HG02885 (cell line): ENCODE data around the gene APOBEC3F.
"Not testable (repeated sequence)": the region's sequence is repeated elsewhere in the genome, so short reads cannot be mapped to it uniquely, and the experiment has no call there.

Experiments used
- ATAC-seq: cut with Tn5 transposase; IDR thresholded peaks from one replicate; pipeline ENCODE4 v1.9.1; 2021; ENCODE audit warnings: mild to moderate bottlenecking; ENCODE audit not compliant: unreplicated experiment, poor library complexity

Gene APOBEC3F

DNA sequence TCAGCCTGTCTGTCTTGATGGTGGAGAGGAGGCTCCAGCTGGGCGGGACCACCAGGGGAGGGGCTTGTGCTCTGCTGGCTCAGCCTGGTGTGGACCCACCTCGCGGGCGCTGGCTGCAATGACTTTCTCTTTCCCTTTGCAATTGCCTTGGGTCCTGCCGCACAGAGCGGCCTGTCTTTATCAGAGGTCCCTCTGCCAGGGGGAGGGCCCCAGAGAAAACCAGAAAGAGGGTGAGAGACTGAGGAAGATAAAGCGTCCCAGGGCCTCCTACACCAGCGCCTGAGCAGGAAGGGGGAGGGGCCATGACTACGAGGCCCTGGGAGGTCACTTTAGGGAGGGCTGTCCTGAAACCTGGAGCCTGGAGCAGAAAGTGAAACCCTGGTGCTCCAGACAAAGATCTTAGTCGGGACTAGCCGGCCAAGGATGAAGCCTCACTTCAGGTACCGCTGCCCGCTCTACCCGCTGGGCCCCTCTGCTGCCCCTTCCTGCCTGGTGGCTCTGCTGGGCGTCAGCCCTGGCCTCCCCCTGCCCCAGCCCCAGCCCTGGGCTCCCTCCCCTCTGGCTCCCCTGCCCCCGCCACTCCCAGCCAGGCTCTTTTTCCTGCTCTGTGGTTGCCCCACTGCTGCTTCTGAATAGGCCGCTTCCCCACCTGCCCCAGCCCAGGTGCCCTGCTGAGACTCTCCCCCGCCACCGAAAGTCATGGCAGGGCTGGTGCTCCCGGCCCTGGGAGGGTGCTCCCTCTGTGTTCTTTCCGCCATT is at the start of gene APOBEC3F:
Gene APOBEC3F, plus strand, starts transcription at position 327 of the 759 bp plus-strand sequence. Its CDS starts 97 bp downstream, at position 424.
- peak; percentile 88 for ATAC-seq

DNA sequence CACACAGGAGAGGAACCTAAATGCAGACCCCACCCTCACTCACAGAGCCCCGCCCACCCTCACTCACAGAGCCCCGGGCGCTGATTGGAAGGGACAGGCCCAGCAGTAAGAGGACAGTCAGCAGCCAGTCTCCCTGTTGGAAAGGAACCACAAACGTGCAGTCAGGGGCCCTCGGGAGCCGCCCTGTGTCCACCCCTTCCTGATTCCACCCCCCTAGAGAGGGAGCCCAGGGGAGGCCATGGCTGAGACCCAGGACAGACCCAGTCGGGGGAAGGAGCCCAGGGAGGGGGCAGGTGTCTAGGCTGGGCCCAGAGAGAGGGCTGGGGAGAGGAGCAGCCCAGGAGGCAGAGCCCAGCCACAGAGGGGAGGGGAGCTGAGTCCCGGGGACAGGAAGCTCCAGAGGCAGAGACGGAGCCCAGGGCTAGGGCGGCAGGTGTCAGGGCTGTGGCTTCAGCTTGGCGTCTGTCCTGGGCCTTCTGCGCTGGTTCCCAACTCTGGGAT is 47.7 kb upstream of the APOBEC3F start:
- ATAC-seq: not testable (repeated sequence)

DNA sequence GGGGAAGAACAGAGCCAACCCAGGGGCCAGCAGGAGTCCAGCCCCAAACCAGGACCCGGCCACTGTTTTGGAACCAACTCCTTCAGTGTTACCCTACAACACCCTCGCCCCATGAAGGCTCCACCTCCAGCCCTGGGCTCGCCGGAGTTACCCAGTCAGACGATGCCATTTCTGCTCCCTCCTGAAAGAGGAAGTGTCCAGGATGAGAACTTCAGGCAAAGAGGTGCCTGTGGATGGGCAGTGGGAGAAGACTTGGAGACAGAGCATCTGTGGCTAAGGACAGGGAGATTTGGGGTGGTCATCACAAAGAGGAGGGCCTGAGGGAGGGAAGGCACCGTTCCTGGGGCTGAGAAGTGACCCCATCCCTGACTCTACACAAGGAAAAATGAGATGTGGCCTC is 44.6 kb upstream of the APOBEC3F start:
- no peak for ATAC-seq

DNA sequence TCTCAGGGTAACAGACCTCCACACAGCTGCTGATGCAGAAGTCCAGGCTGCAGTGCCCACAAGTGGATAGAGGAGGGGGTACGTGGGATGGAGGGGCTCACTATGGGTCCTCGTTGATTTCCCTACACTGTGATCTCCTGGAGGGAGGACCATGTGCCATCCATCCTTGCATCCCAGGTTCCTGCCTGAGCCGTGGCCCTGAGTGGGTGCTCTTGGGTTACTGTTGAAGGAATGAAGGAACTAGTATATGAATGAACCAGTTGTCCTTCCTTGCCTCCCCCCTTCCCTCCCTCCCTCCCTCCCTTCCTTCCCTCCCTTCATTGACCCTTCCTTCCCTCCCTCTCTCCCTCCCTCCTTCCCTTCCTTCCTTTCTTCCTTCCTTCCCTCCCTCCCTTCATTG is 43.1 kb upstream of the APOBEC3F start:
- no peak for ATAC-seq

DNA sequence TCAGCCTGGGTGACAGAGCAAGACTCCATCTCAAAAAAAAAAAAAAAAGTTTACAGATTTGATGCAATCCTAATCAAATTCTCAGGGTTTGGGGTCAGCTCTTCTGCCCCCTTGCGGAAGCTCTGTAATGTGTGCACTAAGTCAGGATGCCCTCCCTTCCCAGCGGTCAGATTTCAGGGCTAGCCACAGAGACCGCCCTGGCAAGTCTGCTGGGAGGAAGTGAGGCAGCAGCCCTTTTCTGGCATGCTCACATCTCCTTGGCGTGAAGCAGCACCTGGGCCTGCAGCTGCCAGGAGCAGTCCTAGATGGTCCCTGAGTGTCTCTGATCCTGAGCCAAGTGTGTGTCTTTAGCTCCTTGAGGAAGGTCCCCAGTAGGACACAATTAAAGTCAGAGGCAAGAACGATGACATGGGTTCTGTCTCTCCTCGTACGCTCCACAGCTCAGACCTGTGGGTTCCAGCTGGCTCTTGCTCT is 37.5 kb upstream of the APOBEC3F start:
- ATAC-seq: peak; percentile 49

DNA sequence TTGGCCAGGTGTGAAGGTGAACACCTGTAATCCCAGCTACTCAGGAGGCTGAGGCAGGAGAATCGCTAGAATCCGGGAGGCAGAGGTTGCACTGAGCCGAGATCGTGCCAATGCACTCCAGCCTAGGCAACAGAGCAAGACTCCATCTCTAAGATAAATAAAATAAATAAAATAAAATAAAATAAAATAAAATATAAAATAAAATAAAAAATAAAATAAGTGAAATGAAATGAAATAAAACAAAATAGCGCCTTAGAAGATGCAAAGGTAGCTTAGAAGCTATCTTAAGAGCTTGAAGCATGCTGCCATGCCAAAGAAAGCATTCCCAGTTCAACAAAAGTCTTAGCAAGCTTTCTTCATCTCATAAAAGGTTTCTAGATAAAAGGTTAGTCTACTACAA is 33.5 kb upstream of the APOBEC3F start:
- no peak for ATAC-seq

DNA sequence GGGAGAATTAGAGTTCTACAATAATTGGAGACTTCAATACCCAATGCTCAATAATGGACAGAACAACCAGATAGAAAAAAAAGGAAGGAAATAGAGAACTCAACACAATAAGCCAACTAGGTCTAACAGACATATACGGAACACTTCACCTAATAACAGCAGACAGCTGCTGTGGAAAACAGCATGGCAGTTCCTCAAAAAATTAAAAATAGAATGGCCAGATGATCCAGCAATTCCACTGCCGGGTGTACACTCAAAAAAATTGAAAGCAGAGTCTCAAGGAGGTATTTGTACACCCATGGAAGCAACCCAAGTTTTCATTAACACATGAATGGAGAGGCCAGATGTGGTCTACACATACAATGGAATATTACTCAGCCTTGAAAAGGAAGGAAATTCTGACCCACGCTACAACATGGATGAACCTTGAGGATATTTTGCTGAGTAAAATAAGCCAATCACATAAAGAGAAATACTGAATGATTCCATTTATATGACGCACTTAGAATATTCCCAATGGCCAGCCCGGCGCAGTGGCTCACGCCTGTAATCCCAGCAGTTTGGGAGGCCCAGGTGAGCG is 32.3 kb upstream of the APOBEC3F start:
- ATAC-seq: not testable (repeated sequence)

DNA sequence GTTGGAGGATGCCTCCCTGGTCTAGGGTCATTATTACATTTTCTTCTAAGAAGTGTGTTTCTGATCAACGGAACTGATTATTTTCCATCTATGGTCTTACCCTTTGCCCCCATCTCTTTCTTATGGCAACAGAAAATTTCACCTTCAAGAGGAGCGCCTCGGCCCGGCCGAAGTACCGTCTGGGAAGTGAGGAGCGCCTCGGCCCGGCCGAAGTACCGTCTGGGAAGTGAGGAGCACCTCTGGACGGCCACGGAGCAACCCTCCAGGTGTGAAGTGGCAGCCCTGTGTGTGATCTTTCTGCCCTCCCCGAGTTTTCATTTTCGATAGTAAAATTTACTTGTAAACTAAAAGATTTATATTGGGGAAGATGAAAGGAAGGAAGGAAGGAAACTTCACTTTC is 29.7 kb upstream of the APOBEC3F start:
- no peak for ATAC-seq

DNA sequence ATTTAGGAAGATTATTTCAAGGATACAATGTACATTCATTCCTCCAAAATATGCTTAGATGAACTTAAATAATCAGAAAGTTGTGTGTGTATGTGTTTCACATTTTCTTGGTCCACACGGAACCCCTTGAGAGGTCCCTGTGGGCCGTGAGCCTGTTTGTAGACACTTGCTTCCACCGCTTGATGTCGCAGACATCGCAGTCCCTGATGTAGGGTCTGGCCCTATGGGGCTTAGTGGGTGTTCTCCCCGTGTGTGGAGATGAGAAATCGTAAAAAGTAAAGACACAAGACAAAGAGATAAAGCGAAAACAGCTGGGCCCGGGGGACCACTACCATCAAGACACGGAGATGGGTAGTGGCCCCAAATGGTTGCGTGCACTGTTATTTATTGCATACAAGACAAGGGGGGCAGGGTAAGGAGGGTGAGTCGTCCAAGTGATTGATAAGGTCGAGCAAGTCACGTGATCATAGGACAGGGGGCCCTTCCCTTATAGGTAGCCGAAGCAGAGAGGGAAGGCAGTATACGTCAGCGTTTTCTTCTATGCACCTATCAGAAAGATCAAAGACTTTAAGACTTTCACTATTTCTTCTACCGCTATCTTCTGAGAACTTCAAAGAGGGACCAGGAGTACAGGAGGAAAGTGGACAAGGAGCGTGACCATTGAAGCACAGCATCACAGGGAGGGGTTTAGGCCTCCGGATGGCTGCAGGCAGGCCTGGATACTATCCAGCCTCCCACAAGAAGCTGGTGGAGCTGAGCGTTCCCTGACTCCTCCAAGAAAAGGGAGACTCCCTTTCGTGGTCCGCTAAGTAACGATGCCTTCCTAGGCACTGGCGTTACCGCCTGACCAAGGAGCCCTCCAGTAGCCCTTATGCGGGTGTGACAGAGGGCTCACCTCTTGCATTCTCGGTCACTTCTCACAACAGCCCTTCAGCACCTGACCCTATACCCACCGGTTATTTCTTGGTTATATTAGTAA is 27.8 kb upstream of the APOBEC3F start:
- no peak for ATAC-seq

DNA sequence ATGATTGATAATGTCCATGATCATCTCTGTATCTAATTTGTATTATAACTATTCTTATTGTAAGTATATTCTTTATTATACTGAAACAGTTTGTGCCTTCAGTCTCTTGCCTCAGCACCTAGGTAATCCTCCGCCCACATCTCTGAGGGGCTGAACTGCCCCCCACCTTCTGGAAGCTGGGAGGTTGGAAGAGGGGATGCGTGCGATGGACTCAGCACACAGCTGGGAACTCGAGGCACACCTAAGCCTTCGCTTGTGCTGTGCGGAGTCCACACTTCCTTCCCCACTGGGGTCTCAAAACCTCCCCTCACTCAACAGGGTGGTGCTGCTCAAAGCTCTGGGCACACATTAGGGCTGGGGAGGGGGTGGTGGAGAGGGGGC is 27.1 kb upstream of the APOBEC3F start:
- ATAC-seq: not testable (repeated sequence)

DNA sequence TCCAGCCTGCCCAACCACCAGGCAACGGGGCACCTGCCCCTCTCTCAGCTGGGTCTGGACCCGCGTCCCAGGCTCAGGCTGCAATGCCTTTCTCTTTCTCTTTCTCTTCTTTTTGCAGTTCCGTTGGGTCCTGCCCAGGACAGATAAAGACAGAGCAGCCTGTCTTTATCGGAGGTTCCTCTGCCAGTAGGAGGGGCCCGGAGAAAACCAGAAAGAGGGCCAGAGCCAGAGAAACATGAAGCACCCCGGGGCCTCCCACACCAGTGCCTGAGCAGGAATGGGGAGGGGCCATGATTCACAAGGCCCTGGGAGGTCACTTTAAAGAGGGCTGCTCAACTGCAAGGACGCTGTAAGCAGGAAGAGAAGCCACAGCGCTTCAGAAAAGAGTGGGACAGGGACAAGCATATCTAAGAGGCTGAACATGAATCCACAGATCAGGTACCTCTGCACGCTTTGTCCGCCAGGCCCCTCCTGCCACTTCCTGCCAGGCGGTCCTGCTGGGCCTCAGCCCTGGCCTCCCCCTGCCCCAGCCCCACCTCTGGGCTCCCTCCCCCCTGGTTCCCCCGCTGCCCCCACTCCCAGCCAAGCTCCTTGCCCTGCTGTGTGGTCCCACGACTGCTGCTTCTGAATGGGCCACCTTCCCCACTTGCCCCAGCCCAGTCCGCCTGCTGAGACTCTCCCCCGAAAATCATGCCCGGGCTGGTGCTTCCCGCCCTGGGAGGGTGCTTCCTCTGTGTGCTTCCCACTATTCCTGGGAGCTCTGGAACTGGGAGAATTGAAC is 26.5 kb upstream of the APOBEC3F start, which contains the start of gene APOBEC3C:
Gene APOBEC3C, plus strand, starts transcription at position 316 of the 781 bp plus-strand sequence. Its CDS starts 106 bp downstream, at position 422.
- ATAC-seq: peak; percentile 72

DNA sequence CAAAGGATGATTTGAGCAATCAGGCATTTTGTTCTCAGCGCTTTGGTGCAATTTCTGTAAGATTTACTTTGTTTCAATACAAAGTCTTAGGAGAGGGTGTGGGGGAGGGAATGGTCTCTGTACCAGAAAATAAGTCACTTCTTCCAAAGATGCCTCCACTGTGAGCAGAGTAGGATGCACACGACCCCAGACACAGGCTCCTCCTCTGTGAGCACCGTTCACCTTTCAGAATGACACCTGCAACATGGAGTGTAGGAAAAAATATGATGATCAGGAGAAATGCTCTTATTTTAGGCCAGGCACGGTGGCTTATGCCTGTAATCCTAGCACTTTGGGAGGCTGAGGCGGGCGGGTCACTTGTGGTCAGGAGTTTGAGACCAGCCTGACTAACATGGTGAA is 25.9 kb upstream of the APOBEC3F start:
- not testable (repeated sequence) for ATAC-seq

DNA sequence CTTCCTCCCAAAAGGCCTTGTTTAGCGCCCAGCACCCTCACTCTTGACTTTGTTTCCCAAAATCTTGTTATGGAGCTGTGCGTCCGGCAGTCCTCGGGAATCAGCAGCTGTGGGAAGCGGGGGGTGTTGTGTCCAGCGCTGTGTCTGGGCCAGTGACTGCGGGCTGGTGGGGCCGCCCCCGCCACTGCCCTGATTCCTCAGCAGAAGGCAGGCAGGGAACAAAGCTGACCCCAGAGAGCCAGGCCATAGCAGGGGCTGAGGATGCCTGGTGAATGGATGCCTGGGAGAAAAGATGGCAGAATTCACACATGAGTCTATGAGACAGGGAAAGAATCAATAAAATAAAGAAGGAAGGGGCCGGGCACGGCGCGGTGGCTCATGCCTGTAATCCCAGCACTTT is 24.1 kb upstream of the APOBEC3F start:
- ATAC-seq: no peak

DNA sequence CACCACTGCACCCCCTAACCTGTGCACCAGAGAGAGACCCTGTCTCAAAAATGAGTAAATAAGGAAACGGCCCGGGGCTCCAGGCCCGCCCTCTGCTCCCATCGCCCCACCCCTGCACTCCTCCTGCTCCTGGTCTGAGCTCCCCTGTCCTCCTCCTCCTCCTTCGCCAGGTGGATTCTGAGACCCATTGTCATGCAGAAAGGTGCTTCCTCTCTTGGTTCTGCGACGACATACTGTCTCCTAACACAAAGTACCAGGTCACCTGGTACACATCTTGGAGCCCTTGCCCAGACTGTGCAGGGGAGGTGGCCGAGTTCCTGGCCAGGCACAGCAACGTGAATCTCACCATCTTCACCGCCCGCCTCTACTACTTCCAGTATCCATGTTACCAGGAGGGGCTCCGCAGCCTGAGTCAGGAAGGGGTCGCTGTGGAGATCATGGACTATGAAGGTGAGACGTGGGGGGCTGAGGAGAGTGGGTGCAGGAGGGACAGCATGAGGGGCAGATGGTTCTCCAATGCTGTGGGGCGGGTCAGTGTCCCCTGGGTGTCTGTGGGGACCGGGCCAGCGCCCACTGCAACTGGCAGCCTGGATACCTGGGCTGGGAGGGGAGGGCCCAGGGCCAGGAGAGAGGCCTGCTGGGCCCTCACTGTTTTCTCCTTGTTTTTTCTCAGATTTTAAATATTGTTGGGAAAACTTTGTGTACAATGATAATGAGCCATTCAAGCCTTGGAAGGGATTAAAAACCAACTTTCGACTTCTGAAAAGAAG is 22.9 kb upstream of the APOBEC3F start:
- ATAC-seq: no peak

DNA sequence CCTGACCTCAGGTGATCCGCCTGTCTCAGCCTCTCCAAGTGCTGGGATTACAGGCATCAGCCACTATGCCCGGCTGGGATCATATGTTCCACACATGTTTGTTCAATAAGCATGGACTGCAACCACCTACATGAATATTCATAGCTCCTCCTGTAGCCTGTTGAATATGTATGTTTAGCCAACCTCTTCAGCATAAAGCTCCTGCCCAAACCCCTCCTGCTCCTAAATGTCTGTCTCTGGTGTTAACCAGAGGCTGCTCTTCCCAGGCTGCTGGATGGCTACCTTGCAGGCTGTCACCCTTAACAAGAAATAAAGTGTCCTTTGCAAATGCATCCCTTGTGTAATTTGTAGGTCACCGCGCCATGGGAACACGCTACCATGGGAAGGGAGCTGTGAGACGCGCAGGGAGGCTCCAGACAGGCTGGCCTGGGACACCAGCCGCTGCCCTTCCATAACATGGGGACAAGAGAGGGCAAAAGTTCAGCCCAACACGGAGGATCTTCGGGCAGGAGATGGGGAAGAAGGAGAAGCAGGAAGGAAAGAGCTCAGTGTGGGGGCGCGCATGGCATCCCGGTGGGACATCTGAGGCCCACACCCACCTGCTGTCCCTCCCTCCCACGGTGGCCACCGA is 20.5 kb upstream of the APOBEC3F start:
- ATAC-seq: not testable (repeated sequence)

DNA sequence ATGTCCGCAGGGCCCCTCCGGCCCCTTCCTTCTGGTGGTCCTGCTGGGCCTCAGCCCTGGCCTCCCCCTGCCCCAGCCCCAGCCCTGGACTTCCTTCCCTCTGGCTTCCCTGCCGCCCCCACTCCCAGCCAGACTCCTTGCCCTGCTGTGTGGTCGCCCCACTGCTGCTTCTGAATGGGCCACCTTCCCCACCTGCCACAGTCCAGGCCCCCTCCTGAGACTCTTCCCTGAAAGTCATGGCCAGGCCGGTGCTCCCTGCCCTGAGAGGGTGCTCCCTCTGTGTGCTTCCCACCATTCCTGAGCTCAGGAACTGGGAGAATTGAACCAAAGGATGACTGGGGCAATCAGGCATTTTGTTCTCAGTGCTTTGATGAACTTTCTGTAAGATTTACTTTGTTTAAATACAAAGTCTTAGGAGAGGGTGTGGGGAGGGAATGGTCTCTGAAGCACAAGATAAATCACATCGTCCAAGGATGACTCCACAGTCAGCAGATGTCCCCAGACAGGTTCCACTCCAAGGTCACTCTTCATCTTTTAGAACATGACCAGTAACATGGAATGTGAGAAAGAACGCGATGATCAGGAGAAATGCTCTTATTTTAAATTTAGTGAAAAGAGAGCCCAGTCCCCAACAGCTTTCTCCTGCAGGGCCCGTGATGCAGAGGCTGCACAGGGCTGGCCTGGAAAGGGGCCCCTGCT is 19.0 kb upstream of the APOBEC3F start:
- no peak for ATAC-seq

DNA sequence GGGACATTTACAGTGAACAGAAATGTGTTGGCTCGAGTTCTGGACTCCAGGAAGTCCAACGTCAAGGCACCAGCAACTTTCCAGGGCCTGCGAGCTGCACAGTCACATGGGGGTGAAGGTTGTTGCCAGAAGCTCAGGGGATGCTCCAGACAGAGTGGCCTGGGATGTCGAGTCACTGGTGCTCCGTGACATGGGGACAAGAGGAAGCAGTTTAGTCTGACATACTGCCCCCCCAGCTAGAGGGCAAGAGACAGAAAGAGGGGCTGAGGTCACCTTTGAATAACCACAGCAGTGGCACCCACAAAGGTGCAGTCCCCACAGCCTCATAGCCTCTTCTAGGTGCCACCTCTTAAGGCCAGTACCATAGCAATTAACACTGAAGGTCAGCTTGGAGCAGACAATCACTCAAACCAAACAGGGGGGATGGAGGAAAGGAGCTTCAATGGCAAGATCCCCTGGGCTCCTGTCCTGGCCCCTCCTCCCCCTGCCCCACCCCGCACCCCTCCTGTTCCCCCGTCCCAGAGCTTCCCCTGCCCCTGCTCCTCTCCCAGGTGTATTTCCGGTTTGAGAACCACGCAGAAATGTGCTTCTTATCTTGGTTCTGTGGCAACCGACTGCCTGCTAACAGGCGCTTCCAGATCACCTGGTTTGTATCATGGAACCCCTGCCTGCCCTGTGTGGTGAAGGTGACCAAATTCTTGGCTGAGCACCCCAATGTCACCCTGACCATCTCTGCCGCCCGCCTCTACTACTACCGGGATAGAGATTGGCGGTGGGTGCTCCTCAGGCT is 15.9 kb upstream of the APOBEC3F start:
- no peak for ATAC-seq
